ENCODE results near the gene BOC. TPM values are rescaled to one million over a fixed set of nuclear protein-coding genes. Genes with fewer than 3 reads are reported as not detected.

BOC gene
- total and polyA plus RNA-seq, 2 donors (not counting 1 experiment from before 2014, with no cell fraction given), result 2.1 to 4.2 TPM

DNA sequence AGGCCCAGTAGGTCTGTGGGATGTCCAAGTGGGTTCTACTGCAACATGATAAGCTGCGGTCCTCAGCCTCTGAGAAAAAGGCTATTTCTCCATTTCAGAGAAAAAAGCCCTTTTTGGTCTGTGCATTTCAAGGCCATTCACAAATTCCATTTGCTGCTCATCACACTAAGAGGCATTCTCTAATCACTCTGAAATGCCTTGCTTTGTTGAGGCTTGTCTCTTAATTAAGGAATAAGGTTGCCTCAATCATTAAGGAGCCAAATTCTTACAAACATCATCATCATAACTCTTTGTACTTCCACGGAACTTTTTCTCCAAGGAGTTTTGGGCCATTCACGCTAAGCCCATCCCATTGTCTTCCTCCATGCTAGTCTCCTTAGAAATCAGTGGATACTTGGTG, 74.4 kb downstream of the BOC start:
- H3K36me3 ChIP-seq (ENCODE audit: control insufficient read depth, insufficient read depth, low read length), result no peaks in the 10 kb centered on the region
- no peaks in the 10 kb centered on the region for H4K20me1 ChIP-seq (ENCODE audit: control insufficient read depth, extremely low read depth, insufficient read depth, low read length)
- no peaks in the 10 kb centered on the region for H3K9me3 ChIP-seq (ENCODE audit: control insufficient read depth, insufficient read depth, low read depth, low read length)
- no peak overlapping the region for H2AFZ ChIP-seq (ENCODE audit: low read length)
- no peak for TF ChIP-seq CTCF (conservative IDR thresholded peaks at IDR 0.05 in 1 of 2, IDR thresholded peaks at IDR 0.05 in 1 of 2; ENCODE audit: low read depth in 1 of 2, low read length in 2 of 2)
- no peak for TF ChIP-seq EZH2 (IDR thresholded peaks at IDR 0.05; ENCODE audit: low read length, missing control alignments)
- peaks cover 8% of the 10 kb centered on the region for H3K4me1 ChIP-seq (ENCODE audit: control insufficient read depth, extremely low read depth, insufficient read depth, low read length)
- no peaks in the 10 kb centered on the region for H3K79me2 ChIP-seq (ENCODE audit: control insufficient read depth, insufficient read depth, low read length)
- no peak overlapping the region for H3K27ac ChIP-seq (ENCODE audit: insufficient read depth, low read length)
- no peak overlapping the region for H3K4me3 ChIP-seq (replicated peaks in 1 of 4; ENCODE audit: control extremely low read depth in 1 of 4, insufficient read depth in 1 of 4, low read depth in 3 of 4, low read length in 4 of 4)
- no peak overlapping the region for H3K4me2 ChIP-seq (ENCODE audit: extremely low read depth, insufficient read depth, low read length)
- no peak overlapping the region for H3K9ac ChIP-seq (ENCODE audit: insufficient read depth, low read length)
- peak in 1 of 2 donors; percentile 16 for DNase-seq (ENCODE audit: low read depth in 2 of 2)
- H3K27me3 ChIP-seq (ENCODE audit: control insufficient read depth, insufficient read depth, low read length), result no peaks in the 10 kb centered on the region

DNA sequence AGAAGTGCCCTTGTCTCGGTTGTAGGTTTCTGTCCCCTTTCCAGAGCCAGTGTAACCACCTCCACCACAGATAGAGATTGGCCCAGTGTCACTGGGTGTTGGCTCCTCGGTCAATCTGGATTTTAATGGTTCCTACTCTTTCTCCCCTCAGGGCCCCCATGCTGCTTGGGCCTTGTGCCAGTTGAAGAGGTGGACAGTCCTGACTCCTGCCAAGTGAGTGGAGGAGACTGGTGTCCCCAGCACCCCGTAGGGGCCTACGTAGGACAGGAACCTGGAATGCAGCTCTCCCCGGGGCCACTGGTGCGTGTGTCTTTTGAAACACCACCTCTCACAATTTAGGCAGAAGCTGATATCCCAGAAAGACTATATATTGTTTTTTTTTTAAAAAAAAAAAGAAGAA, 75.2 kb downstream of the BOC start:
- Histone ChIP-seq H4K20me1 (ENCODE audit: control insufficient read depth, extremely low read depth, insufficient read depth, low read length) (no peaks in the 10 kb centered on the region), H3K9ac (ENCODE audit: insufficient read depth, low read length) (no peak overlapping the region), H3K79me2 (ENCODE audit: control insufficient read depth, insufficient read depth, low read length) (no peaks in the 10 kb centered on the region), H3K4me3 (replicated peaks in 1 of 4; ENCODE audit: control extremely low read depth in 1 of 4, insufficient read depth in 1 of 4, low read depth in 3 of 4, low read length in 4 of 4) (no peak overlapping the region), H3K4me2 (ENCODE audit: extremely low read depth, insufficient read depth, low read length) (no peak overlapping the region), H3K36me3 (ENCODE audit: control insufficient read depth, insufficient read depth, low read length) (no peaks in the 10 kb centered on the region), H3K9me3 (ENCODE audit: control insufficient read depth, insufficient read depth, low read depth, low read length) (no peaks in the 10 kb centered on the region), H3K4me1 (ENCODE audit: control insufficient read depth, extremely low read depth, insufficient read depth, low read length) (peaks cover 8% of the 10 kb centered on the region), H2AFZ (ENCODE audit: low read length) (no peak overlapping the region), H3K27ac (ENCODE audit: insufficient read depth, low read length) (no peak overlapping the region), H3K27me3 (ENCODE audit: control insufficient read depth, insufficient read depth, low read length) (no peaks in the 10 kb centered on the region)
- TF ChIP-seq EZH2 (IDR thresholded peaks at IDR 0.05; ENCODE audit: low read length, missing control alignments) (no peak), CTCF (conservative IDR thresholded peaks at IDR 0.05 in 1 of 2, IDR thresholded peaks at IDR 0.05 in 1 of 2; ENCODE audit: low read depth in 1 of 2, low read length in 2 of 2) (no peak)
- DNase-seq (ENCODE audit: low read depth in 2 of 2), result no peak

DNA sequence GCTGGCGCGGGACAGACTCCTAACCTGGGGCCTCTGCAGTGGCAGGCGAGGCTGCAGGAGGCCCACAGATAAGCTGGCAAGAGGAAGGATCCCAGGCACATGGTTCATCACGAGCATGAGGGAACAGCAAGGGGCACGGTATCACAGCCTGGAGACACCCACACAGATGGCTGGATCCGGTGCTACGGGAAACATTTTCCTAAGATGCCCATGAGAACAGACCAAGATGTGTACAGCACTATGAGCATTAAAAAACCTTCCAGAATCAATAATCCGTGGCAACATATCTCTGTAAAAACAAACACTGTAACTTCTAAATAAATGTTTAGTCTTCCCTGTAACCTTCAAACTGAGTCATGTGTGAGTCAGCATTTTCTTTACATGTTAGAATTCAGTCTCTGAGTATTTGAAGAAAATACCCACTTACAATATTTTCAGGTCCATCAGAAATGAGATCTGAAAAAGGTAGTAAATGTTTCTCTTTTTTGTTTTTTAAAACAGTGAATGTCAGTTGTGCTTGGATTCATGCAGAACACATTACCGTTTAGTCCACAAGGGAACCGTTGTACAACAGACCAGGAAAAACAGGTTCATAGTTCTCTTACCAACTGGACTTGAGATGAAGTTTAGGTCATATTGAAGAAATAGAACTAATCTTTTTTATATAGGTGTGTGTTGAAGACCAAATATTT, 75.9 kb downstream of the BOC start:
- Histone ChIP-seq H3K9me3 (ENCODE audit: control insufficient read depth, insufficient read depth, low read depth, low read length) (no peaks in the 10 kb centered on the region), H3K4me3 (replicated peaks in 1 of 4; ENCODE audit: control extremely low read depth in 1 of 4, insufficient read depth in 1 of 4, low read depth in 3 of 4, low read length in 4 of 4) (no peak overlapping the region), H3K36me3 (ENCODE audit: control insufficient read depth, insufficient read depth, low read length) (no peaks in the 10 kb centered on the region), H3K9ac (ENCODE audit: insufficient read depth, low read length) (no peak overlapping the region), H3K79me2 (ENCODE audit: control insufficient read depth, insufficient read depth, low read length) (no peaks in the 10 kb centered on the region), H2AFZ (ENCODE audit: low read length) (no peak overlapping the region), H3K27me3 (ENCODE audit: control insufficient read depth, insufficient read depth, low read length) (no peaks in the 10 kb centered on the region), H3K27ac (ENCODE audit: insufficient read depth, low read length) (peak overlapping the region; percentile 25), H4K20me1 (ENCODE audit: control insufficient read depth, extremely low read depth, insufficient read depth, low read length) (no peaks in the 10 kb centered on the region), H3K4me1 (ENCODE audit: control insufficient read depth, extremely low read depth, insufficient read depth, low read length) (peaks cover 8% of the 10 kb centered on the region), H3K4me2 (ENCODE audit: extremely low read depth, insufficient read depth, low read length) (peak overlapping the region; percentile 37)
- no peak for TF ChIP-seq CTCF (conservative IDR thresholded peaks at IDR 0.05 in 1 of 2, IDR thresholded peaks at IDR 0.05 in 1 of 2; ENCODE audit: low read depth in 1 of 2, low read length in 2 of 2)
- no peak for TF ChIP-seq EZH2 (IDR thresholded peaks at IDR 0.05; ENCODE audit: low read length, missing control alignments)
- peak; percentile 79 to 83 for DNase-seq (ENCODE audit: low read depth in 2 of 2)

Data from fibroblast of lung (primary cell).